ENCODE measurements around the gene PTCHD1.

Gene PTCHD1

DNA sequence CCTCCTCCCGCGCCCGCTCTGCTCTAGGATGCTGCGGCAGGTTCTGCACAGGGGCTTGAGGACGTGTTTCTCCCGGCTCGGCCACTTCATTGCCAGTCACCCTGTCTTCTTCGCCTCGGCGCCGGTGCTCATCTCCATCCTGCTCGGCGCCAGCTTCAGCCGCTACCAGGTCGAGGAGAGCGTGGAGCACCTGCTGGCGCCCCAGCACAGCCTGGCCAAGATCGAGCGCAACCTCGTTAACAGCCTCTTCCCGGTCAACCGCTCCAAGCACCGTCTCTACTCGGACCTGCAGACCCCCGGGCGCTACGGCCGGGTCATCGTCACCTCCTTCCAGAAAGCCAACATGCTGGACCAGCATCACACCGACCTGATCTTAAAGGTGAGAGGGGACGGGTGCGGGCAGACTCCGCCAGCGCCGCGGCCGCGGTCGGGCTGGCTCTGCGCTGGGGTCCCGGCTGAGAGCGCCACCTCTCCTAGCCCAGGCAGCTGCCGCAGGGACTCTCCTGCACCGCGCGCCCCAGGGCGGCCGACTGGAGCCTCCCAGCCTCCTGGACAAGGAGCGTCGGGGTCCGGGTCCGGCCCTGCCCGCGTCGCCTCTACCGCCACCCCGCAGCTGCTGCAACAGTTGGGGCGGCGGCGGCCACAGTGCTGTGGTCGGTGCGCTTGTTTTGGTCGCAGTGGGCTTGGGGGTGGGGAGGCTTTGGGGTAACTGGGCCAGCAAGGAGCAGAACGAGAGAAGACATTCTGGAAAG lies at the start of gene PTCHD1:
Gene PTCHD1 (plus strand): TSS at position 2 of the 752 bp plus-strand sequence. CDS start 27 bp downstream, at position 29.
- DNase-seq: no peak

GRCh38 chrX:23286731-23287130 lies 47.9 kb upstream of the PTCHD1 start:
- DNase-seq: no peak

DNA sequence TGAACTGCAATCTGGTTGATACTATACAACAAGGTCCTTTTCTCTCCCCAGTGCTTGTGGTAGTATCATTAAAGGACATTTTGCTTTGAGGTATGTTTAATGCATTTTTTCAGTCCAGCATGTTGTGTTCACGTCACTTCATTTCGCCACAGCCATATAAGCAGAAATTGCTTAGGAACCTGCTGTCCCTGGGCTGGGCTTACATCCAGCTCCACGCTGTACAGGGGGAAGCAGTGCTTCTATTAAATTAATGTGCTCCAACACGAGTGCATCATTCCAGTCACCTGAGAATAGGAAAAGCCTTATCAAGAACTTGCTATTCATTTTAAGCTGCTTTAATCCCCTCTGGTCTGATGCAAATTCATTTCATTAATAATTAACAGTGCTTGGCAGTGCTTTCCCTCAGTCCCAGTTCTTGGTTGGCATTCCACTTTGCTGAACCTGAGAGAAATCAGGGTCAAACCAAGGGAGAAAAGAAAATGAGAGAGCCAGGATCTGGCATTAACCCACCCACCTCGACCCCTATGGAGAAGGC lies 47.4 kb upstream of the PTCHD1 start:
- DNase-seq: no peak

DNA sequence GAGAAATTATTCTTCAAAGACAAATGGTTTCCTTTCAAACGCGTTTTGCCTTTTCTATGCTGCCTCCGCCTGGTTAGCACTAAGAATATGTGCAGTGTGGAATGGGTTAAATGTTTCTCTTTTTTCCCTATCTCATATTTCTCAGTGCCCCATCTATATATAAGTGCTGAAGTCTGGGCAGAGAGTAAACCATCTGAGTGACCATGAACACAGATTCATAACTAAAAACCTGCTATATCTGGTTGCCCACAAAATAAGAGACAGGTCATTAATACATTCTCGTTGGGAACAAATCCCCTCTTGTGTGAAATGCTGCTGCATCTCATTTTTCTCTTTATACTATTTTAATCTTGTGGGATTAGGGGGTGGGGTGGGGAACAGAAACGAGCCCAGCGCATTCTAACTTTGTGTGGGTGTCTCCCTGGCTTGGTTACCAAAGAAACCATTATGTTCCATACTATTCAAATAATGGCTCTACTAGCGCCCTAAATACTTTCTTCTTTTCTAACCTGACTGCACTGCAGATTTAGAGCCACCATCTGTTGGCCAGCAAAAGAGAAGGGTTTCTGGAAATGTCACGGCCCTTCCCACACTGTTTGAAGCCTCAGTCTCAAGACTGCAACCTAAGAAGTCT lies 42.2 kb upstream of the PTCHD1 start:
- no peak for DNase-seq

DNA sequence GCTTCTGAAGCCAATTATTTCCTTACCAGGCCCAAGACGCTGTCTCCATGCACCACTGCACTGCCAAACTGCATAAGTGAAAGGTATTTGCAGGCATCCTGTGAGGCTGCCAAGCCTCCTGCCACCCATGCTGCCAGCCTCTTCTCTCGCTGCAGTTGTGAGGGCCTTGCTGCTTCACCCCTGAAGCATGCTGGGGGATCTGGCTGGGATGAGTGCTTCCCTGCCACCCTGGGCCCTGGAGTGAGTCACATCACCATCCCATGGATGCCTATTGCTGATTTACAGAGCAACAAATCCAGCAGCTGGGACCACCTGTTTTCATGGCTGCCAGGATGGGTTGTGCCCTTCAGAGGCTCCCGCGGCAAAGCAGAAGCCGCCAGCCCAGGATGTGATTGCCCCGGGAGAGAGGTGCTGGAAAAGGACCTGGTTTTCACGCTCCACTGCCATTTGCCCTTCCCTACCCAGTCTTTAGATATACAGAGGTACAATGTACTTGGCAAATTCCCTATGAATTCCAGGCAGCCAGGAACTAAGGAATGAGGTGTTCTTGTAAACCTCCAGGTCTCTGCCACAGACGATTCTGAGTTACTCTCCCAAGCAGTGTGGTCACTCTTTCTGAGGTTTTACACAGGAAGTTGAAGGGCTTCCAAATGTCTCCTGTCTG lies 41.5 kb upstream of the PTCHD1 start:
- DNase-seq: no peak

DNA sequence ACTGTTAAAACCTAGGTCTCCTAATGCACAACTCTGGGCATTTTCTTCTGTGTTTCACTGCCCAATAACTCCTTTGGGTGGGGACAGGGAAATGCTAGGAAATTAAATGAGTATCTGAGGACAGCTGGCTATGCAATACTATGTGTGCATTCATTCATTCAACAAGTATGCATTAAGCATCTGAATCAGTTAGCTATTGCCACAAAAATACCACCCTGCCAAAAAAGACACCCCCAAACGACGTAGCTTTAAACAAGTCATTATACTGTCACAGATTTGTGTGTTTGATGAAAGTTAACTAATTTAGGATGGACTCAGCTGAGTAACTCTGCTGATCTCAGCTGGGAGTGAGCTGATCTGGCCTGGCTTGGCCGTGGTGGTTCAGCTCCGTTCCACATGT lies 29.8 kb upstream of the PTCHD1 start:
- DNase-seq: no peak

DNA sequence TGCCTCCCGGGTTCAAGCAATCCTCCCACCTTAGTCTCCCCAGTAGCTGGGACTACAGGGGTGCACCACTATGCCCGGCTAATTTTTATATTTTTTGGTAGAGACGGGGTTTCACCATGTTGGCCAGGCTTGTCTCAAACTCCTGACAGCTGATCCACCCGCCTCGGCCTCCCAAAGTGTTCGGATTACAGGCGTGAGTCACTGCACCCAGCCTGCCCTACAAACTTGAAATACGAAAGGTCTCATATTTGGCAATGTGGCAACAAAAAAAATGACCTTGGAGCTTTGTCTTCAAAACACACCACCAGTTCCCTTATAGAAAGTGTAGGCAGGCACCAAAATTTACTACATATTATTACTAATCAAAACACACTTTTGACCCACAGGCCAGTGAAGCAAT lies 22.9 kb upstream of the PTCHD1 start:
- DNase-seq: no peak

- no peak for DNase-seq
These were observed 22.5 kb upstream of the PTCHD1 start for GRCh38 chrX:23312136-23312535.

GRCh38 chrX:23317799-23318724 lies 16.6 kb upstream of the PTCHD1 start:
- peak; percentile 2 for DNase-seq

DNA sequence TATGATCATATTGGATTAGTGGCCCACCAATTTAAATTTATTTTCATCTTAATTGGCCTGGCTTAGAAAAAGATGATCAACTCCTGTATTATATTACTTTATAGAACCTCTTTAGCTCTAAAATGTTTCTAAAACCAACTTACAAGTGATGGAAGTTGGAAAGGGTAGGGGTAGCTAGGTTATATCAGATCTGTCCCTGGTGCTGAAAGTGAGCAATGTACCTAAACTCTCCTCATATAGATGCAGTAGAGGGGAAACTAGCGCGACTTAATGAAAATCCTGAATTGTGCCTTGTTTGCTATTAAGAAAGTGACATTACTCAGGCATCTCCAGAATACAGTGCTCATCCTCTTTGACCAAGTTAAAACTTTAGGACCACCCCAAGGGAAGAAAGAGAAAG lies 7.5 kb upstream of the PTCHD1 start:
- DNase-seq: no peak

DNA sequence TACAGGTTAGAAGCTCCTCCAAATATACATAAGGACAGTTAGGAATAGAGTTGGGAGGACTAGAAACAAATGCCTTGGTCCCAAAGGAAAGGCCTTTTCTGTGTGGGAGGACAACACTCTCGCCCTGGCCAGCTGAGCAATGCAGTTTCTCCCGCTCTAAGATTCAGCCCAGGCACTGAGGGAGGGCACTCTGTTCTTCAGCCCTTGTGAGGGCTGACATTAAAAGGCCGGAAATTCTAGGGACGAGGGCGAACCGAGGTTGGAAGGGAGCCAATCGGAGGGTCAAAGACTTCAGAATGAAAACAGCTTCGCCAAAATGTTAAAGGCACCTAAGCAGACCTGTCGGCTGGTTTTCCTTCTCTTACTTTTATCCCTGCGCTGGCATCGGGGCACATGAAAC lies 2.9 kb upstream of the PTCHD1 start:
- DNase-seq: no peak

- no peak for DNase-seq
These were observed 2.4 kb upstream of the PTCHD1 start for GRCh38 chrX:23332101-23332887.

DNA sequence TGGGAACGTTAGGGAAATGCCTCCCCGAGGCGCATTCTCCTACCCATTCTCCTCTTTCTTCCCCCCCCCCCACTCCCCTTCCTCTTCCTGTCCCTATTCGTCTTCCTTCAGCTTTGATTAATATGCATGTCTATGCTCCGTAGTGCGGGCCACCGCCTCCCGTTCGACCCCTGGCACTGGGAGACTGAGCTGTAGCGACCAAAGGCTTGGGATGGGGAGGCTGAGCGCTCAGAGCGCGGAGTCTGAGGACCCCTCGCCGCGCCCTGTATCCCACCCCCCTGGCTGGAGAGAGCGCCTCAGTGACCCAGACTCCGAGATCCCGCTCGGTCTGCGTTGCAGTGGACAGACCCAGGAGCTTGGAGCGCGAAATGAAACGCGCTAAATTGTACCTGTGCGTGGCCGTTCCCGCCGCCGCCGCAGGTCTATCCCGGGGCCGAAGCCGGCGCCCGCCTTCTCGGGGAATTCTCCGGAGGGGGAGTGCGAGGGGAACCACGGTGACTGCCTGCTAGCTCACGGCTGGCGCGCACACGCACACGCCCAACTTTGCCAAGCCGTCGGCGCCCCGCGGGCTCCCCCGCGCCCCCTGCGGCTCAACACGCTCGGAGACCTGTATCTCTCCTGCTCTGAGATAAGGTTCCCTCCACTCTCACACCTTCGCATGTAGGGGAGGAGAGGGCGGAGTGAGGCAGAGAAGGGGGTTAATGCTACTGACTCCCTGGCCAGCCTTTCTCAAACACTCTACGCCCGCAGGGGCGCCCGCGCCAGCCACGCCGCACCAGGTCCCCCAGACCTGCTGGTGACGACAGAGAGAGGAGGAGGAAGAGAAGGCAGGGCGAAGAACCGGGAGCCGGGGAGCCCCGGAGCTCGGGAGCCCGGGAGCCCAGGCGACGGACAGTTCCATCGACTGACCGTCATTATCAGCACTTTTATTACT lies 1.5 kb upstream of the PTCHD1 start:
- no peak for DNase-seq

GRCh38 chrX:23333842-23334520 lies 668 bp upstream of the PTCHD1 start:
- DNase-seq: no peak

GRCh38 chrX:23334521-23334847 lies 165 bp upstream of the PTCHD1 start:
- no peak for DNase-seq

DNA sequence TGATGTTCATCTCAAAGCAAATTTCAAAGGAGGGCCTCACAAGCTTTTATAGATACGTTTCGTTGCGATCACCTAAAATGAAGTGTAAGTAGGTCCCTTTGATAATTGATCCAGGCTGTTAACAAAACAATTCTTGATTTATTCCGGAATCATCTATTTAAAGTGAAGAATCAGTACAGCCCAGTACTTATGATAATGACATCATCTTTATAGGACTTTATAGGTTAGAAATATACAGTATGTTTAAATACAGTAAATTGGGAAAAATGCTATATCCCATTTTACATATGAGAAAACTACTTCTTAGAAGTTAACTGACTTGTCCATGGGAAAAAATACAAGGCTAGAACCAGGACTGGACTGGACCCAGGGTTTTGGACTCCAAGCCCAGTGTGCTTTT lies 3.7 kb downstream of the PTCHD1 start:
- no peak for DNase-seq

DNA sequence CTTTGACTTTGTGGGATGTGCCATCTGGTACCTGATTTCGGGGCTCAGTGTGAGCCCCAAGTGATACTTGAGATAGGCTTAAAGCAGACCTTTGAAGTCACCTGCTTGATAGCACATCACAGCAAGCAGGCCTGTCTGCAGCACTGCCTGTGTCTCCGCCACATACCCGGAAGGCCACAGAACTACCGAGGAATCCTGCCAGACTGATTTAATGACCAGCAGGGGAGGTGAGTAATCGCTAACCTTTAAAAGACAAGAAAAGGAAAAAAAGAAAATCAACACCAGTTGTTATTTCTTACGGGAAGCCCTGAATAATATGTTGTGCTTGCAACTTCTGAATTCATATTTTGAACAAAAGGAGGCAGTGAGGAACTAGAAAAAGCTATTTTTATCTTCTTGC lies 6.8 kb downstream of the PTCHD1 start:
- DNase-seq: no peak

GRCh38 chrX:23344238-23344903 lies 9.7 kb downstream of the PTCHD1 start:
- DNase-seq: no peak

GRCh38 chrX:23344904-23345271 lies 10.2 kb downstream of the PTCHD1 start:
- no peak for DNase-seq

GRCh38 chrX:23356189-23356588 lies 21.5 kb downstream of the PTCHD1 start:
- no peak for DNase-seq

Data from CD4-positive, alpha-beta T cell treated with Interleukin-4 for 4 hours (primary cell).